GM12875 (cell line): ENCODE results near the gene QDPR.

Source experiments
- H3K4me3 ChIP-seq: one replicate; pipeline ENCODE4 v1.5.1; 2011; ENCODE audit warnings: low read depth, low read length, control low read depth
- TF ChIP-seq, protein P1 (sequence below): IDR thresholded peaks from 2 replicates; pipeline ENCODE4 v1.5.1; 2011; ENCODE audit warnings: low read depth, mild to moderate bottlenecking, control low read depth, inconsistent platforms, low read length, moderate library complexity, borderline replicate concordance; ENCODE audit not compliant: insufficient read depth

QDPR gene

GRCh38 chr4:17436750-17437090 lies 75.2 kb downstream of the QDPR start:
- TF ChIP-seq, protein P1, sequence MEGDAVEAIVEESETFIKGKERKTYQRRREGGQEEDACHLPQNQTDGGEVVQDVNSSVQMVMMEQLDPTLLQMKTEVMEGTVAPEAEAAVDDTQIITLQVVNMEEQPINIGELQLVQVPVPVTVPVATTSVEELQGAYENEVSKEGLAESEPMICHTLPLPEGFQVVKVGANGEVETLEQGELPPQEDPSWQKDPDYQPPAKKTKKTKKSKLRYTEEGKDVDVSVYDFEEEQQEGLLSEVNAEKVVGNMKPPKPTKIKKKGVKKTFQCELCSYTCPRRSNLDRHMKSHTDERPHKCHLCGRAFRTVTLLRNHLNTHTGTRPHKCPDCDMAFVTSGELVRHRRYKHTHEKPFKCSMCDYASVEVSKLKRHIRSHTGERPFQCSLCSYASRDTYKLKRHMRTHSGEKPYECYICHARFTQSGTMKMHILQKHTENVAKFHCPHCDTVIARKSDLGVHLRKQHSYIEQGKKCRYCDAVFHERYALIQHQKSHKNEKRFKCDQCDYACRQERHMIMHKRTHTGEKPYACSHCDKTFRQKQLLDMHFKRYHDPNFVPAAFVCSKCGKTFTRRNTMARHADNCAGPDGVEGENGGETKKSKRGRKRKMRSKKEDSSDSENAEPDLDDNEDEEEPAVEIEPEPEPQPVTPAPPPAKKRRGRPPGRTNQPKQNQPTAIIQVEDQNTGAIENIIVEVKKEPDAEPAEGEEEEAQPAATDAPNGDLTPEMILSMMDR = no peak
- no peak overlapping the region for H3K4me3 ChIP-seq
